Activated CD4-positive, alpha-beta T cell treated with anti-CD3 and anti-CD28 coated beads, Interleukin-2, Interleukin-4, amounts not matched to agents 100 ng/mL and 50 ng/mL, durations not matched to agents 16 hours and 8 hours (primary cell): ENCODE data around the gene RABGAP1L.
"Not testable (repeated sequence)": the region's sequence is repeated elsewhere in the genome, so short reads cannot be mapped to it uniquely, and the experiment has no call there.

Source experiments
- DNase-seq: peaks from one replicate; pipeline ENCODE4 v3.0.0-alpha.2; 2020; ENCODE audit warnings: low spot score

Gene RABGAP1L

DNA sequence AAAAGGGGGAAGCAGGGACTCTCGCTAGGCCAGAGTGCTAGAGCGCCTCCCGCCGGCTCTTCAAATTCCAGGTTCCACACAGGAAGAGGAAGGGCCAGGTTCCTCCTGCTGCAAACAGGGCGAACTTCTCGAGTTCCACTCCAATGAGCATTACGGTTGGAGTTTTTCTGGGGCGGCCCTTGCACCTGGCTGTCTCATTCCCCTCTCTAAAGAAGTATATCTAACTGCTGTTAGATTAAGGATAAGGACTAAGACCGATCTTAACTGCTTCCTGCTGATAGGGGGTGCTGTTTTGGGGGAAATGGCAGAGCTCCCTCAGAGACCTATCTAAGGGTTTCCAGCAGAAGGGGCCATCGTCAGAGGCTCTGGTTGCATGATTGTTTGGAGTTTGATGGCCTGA is 138.0 kb downstream of the RABGAP1L start:
- DNase-seq, result no peak

DNA sequence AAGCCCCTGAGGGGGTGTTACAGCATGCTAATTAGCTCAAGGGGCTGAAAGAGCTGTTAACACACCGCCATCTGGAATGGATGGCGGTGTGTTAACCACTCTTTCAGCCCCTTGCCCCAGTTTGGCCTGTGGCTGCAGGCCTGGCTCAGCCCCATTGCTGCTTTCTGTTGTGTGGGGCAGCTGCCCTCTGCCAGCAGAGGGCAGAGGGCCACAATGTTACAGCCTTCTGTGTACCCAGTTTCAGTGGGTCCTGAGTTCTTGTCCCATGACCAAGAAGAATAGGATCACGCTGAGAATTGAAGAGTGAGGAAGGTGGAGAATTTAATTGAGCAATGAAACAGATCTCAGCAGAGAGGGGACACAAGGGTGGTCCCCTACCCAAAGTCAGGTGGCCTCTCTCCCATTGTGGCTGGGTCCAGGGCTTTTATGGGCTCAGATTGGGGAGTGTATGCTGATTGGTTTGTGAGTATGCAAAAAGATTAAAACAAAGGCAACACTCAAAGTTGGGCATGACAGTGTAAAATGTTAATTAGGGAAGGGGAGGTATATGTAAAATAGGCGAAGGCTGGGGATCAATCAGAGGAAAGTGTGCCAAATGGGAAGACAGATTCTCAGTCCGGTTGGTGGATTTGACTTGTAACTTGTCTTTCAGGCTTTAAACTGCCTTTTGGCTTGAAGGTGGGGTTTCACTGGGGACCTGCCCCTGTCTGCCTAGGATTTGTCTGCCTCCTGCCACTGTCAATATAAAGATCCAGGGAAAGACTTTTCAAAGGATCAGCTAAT is 142.2 kb downstream of the RABGAP1L start:
- no peak for DNase-seq

DNA sequence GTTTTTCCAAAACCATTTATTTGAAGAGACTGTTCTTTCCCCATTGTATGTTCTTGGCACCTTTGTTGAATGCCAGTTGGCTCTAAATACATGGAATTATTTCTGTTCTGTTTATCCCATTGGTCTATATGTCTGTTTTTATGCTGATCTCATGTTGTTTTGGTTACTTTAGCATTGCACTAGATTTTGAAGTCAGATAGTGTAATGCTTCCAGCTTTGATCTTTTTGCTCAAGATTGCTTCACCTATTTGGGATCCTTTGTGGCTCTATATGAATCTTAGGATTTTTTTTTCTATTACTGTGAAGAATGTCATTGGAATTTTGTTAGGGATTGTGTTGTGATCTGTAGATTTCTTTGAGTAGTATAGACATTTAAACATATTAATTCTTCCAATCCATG is 149.3 kb downstream of the RABGAP1L start:
- DNase-seq, result no peak

DNA sequence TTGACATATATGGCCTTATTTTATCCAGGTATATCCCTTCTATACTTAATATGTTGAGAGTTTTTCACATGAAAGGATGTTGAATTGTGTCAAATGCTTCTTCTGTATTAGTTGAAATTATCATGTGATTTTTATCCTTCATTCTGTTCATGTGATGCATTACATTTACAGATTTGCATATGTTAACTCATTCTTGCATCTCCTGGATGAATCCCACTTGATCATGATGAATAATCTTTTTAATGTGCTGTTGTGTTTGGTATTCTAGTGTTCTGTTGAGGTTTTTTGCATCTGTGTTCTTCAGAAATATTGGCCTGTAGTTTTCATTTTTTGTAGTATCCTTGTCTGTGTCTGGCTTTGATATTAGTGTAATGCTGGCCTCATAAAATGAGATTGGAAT is 150.2 kb downstream of the RABGAP1L start:
- no peak for DNase-seq

DNA sequence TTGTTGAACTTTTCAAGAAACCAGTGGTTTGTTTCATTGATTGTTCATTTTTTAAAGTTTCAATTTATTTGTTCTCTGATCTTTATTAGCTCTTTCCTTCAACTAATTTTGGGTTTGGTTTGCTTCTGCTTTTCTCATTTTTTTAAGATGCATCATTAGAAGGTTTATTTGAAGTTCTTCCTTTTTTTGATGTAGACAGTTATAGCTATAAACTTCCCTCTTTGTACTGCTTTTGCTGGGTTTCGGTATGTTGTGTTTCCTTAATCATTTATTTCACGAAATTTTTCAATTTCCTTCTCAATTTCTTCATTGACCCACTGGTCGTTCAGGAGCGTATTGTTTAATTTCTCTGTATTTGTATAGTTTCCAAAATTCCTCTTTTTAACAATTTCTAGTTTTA is 155.1 kb downstream of the RABGAP1L start:
- DNase-seq, result no peak

DNA sequence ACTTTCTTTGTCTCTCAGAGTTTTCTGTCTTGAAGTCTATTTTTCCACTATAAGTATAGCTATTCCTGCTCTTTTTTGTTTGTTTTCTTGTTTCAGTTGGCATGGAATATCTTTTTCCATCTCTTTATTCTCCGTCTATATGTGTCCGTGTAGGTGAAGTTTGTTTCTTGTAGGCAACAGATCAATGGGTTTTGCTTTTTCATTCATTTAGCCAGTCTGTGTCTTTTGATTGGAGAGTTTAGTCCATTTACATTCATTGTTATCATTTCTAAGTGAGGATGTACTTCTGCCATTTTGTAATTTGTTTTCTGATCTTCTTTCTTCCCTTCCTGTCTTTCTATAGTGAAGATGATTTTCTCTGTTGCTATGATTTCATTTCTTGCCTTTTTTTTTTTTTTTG is 155.9 kb downstream of the RABGAP1L start:
- no peak for DNase-seq

DNA sequence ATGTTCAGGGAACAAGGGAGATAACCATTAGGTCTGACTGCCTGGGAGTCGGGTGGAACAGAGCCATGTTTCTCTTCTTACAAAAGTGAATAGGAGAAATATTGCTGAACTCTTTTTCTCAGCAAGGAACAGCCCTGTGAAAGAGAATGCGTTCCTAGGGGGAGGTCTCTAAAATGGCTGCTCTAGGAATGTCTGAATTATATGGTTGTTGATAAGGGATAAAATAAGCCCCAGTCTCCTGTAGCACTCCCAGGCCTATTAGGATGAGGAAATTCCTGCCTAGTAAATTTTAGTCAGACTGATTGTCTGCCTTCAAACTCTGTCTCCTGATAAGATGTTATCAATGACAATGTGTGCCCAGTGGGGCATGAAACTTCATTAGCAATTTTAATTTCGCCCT is 161.6 kb downstream of the RABGAP1L start:
- DNase-seq, result not testable (repeated sequence)

DNA sequence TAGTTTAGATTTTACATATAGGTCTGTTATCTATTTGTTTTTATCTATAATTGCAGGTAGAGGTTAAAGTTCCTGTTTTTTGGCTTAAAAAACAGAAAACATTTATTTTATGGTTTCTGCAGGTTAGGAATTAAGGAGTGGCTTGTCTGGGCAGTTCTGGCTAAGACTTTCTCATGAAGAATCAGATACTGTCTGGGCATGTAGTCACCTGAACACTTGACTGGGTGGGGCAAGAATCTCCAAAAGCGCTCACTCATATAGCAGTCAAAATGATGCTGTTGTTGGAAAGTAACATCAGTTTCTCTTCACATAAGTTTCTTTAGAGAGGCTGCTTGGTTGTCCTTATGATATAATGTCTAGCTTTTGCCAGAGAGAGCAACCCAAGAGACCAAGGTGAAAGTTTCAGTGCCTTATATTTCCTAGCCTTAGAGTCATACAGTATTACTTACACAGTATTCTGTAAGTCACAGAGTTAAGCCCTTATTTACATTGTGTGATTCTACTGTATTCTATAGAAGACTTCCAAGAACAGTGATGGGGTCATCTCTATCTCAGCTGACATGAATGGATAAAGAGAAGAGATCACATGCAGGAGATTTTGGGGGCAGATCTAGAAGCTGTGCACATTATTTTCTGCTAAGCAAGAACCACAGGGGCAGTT is 163.0 kb downstream of the RABGAP1L start:
- DNase-seq, result no peak

DNA sequence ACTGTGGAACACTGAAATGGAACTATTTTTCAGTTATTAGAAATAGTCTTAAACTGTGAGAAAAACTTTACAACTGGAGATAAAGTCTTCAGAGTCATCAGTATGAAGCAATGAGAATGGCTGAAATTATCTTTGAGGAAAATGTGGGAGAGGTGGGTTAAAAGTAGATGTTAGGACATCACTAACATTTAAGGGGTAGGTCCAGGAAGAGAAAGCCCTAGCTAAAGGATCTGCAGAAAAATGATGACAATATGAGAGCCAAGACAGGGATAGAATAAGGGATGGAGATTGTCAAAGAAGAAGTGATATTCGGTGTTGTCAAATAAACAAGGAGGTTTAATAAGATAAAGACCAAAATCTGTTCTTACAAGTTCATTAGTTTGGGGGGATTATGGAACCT is 165.2 kb downstream of the RABGAP1L start:
- DNase-seq, result no peak

DNA sequence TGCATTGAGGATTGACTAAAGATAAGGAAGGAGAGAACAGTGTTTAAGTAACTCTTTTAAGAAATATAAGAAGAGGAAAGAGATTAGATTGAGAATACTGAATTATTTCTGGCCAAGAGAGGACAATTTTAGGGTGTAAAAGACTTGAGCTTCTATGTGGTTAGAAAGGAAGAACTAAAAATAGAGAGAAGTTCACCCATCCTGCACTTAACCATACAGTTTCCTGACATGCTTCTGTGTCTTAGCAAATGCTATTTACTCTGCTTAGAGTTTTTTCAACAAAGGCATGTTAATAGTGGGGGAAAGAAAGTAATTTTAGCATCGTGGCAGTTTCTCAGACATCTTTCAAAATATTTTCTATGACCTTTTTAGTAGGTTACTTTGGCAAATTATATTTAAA is 165.6 kb downstream of the RABGAP1L start:
- no peak for DNase-seq

DNA sequence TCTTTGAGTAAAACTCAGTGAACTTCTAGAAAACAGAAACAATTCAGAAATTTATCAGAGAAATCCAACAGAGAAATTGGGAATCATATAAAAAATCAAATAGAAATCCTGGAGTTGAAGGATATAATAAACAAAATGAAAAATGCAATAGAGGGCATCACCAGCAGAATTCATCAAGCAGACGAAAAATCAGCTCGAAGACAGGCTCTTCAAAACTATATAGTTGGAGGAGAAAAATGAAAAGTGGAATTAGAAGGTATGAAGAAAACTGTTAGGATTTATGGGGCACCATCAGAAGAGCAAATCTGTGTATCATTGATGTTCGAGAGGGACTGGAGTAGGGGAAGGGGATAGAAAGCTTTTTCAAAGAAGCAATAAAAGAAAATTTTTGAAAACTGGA is 167.0 kb downstream of the RABGAP1L start:
- no peak for DNase-seq

DNA sequence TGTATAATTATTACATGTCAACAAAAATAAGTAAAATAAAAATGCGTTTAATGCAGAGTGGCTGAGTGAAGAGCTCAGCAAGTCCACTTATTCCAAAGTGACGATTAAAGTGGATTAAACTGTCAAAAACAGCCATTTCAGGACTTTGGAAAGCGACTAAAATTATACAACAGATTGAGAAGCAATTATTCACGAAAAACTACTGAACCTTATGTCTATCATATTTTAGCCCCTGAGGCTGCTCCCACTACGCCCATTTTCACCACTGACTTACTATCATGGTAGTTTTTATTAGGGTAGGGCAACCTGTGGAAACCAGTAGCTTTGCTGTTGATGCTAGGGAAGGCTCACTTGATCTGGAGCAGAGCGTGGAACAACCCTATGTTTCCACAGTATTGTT is 174.1 kb downstream of the RABGAP1L start:
- DNase-seq, result no peak

DNA sequence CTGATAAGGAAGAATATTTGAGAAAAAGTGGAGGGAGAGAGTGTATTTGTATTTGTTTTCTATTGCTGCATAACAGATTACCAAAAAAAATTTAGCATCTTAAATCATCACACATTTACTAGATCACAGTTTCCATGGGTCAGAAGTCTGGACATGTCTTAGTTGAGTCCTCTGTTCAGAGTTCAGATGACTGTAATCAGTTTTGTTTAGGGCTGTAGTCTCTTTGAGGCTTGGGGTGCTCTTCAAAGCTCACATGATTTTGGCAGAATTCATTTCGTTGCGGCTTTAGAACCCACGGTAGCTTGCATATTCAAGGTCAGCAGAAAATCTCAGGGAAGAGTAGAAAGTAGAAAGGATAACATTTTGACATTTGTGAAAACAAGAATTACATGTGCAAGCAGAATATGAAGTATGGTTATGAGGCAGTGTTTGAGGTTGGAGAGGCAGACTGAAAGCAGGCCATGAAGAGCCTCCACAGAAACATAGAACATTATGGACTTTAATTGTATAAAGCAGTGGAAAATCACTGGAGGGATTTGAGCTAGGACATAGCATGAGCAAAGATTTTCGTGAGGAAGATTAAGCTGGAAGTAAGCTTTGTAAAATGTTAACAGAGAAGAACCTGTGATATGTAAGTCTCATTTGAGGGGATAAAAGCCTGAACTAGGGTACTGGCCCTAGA is 177.8 kb downstream of the RABGAP1L start:
- no peak for DNase-seq

DNA sequence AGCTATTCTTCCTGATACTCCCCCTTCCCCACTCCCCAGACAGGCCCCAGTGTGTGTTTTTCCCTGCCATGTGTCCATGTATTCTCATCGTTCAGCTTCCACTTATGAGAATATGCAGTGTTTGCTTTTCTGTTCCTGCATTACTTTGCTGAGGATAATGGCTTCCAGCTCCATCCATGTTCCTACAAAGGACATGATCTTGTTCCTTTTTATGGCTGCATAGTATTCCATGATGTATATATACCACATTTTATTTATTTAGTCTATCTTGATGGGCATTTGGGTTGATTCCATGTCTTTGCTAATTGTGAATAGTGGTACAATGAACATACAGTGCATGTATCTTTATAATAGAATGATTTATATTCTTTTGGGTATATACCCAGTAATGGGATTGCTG is 181.1 kb downstream of the RABGAP1L start:
- not testable (repeated sequence) for DNase-seq

DNA sequence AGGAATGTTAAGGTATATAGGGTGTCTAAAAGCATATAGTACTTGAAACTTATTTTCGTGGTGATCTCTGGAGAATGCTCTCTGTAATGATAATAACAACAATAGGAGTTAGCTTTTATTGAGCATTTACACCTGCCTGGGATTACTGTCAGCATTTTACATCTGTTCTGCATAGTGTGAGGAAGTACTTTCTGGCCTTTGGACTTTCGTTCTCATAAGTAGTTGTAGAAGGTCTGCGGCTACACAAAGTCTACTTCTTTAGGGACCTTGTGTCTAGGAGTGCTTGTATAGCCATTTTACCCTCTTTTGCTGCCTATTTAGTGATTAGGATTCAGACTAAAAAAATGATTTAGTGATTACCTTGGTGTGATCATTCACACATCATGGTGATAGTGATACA is 184.8 kb downstream of the RABGAP1L start:
- DNase-seq, result no peak

DNA sequence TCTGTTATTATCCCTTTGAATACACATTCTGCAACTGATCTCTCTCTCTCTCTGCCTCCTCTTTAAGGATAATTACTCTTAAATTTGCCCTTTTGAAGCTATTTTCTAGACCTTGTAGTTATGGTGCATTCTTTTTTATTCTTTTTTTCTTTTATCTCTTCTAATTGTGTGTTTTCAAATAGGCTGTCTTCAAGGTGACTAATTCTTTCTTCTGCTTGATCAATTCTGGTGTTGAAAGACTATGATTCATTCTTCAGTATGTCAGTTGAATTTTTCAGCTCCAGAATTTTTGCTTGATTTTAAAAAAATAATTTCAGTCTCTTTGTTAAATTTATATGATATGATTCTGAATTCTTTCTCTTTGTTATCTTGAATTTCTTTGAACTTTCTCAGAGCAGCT is 192.8 kb downstream of the RABGAP1L start:
- no peak for DNase-seq

DNA sequence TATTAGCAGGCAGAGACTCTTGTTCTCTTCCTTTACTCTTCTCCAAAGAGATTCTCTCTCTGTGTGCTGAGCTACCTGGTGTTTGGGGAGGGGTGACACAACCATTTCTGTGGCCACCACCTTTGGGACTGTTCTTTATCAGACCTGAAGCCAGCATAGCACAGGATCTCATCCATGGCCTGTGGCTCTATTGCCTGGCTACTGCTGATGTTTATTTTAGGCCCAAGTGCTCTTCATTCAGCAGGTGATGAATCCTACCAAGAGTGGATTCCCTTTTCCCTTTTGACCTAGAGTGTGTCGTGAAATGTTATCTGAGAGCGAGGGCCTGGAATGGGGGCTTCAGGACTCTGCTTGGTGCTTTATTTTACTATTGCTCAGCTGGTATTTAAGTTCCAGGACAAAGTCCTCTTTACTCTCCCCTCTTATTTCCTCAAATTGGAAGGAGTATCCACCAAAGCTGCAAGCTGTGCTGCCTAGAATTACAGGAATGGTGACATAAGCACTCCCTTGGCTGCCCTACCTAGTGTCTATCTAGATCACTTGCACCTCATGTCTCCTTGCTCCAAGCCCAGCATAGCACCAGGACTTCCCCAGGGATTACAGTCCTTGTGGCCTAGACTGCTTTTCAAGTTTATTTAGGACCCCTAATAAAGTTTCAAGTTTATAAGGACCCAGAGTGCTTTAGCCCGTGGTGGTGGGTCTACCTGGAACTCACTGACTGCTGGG is 193.7 kb downstream of the RABGAP1L start:
- no peak for DNase-seq

DNA sequence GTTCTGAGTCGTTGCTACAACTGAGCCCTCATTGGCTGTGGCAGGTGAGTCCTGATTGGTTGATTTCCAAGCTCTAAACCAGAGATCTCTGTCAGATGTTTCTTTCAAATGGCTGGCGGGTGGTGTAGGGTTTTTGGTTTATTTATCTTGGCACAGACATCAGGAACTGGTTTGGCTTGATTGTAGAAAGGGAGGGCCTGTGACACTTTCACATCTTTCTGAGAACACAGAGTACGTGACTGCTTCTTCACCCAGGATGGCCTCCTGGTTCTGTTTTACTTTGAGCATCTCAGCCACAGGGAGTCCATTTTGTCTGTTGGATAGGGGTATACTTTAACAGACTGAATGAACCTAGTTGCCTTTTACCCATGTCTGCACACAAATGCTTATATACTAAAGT is 199.0 kb downstream of the RABGAP1L start:
- DNase-seq, result no peak

DNA sequence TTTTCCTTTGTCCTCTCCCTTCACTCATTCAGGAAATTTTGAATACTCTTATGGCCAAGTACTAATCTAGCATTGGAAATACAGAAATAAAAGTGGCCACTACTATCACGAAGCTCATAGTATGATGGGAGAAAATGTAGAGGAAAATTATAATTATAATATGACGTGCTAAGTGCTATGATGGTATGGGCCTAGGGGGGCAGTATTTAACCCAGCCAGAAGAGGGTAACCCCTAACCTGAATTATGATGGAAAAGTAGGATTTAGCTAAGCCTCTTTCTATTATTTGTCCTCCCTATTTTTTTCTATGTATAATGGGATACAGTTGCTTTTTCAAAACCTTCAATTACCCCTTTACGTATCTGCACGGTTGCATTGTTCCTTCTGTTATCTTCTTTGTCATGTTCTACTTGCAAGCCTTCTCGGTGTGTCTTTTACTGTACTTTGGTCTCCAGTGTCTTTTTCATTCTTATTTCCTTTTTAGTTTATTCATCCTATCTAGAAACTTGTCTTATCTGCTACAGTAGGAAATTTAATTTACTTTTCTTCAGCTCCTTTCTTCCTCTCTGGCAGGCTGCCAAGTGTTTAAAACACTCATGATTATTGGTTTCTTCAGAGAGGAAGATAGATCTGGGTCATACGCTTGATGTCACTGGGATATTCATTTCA is 199.6 kb downstream of the RABGAP1L start:
- no peak for DNase-seq

DNA sequence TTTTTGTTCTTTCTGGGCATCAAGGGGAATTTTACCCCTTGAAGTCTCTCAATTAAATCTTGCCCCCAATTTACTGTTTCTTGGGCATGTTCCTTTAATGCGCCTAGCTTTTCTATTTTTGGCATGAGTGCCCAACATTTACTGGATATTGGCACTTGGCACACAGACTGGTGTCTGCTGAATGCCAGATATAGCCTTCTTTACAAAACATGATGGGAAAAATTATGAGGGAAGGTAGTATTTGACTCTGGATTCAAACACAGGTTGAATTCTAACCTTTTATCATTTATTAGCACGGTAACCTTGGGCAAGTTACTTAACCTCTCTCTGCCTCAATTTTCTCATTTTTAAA is 200.1 kb downstream of the RABGAP1L start:
- DNase-seq, result no peak

DNA sequence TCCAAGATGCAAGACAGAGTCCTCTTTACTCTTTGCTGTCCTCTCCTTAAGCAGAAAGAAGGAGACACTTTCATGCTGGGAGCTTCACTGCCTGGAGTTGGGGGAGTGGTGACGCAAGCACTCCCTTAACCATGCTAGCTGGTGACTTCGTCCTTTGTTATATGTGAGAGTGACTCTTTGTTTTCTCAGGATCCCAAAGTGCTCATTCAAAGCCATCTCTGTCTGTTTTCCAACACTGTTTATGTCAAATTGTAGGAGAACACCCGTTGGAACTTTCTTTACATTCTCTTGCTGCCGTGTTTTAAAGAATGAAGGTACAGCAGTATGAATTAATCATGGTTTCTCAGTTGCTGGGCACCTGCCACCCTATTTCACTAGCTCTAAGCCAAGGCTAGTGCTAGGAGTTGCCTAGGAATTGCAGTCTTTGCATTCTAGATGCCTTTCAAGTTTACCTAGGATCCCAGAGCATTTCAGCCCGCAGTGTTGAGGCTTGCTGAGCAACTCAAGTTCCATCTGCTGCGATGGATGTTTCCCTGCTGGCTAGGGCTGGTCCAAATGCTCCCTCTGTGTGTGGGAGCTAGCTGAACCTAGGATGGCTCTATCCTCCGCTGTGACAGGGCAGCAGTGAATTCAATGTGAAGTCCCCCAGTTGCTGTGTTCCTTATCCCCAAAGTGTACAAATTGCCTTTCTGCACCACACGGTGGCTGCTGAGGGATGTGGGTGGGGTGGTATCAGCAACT is 205.8 kb downstream of the RABGAP1L start:
- DNase-seq, result no peak
